Right lobe of liver (tissue), 6 donors: ENCODE measurements around the gene HPGD. TPM values are rescaled to one million over a fixed set of nuclear protein-coding genes. Genes with fewer than 3 reads are reported as not detected.

Source experiments
- ATAC-seq, 4 donors: fragments of 200-7000 bp; cut with Tn5 transposase; one replicate each; pipeline ENCODE4 v1.9.1; 2020; ENCODE audit warnings: mild to moderate bottlenecking in 4 of 4, moderate library complexity in 4 of 4
- DNase-seq, 3 donors: peaks; one replicate each; pipeline ENCODE4 v3.0.0-alpha.2; 2020
- H3K27ac ChIP-seq, 3 donors: fragments of 200-600 bp; one replicate each; pipeline ENCODE4 v1.8.0; 2022
- H3K27me3 ChIP-seq, 2 donors: fragments of 200-600 bp; one replicate each; pipeline ENCODE4 v1.8.0; 2022
- H3K36me3 ChIP-seq, 4 donors: fragments of 200-600 bp; sonication (generic) in 1 of 4; one replicate each; pipeline versions ENCODE4 v1.5.1 to v1.8.0; 2017 to 2022; ENCODE audit warnings: control low read depth in 1 of 4
- H3K4me1 ChIP-seq, 4 donors: fragments of 200-600 bp; sonication (generic) in 1 of 4; one replicate each; pipeline versions ENCODE4 v1.5.1 to v1.8.0; 2017 to 2022; ENCODE audit warnings: control low read depth in 1 of 4
- H3K4me3 ChIP-seq, 3 donors: fragments of 200-600 bp; one replicate each; pipeline ENCODE4 v1.8.0; 2022
- H3K9me3 ChIP-seq, 4 donors: fragments of 200-600 bp; sonication (generic) in 1 of 4; one replicate each; pipeline versions ENCODE4 v1.5.1 to v1.8.0; 2017 to 2022; ENCODE audit warnings: control low read depth in 1 of 4
- CTCF ChIP-seq, 4 donors: fragments of 200-600 bp in 3 of 4; fragments of 450-650 bp in 1 of 4; IDR thresholded peaks; one replicate each; pipeline versions ENCODE4 v1.5.1 to v1.8.0; 2016 to 2022; ENCODE audit warnings: antibody characterized with exemption in 4 of 4, mild to moderate bottlenecking in 2 of 4
- POLR2A ChIP-seq: fragments of 450-650 bp; IDR thresholded peaks from one replicate; pipeline ENCODE4 v1.6.1; 2017; ENCODE audit warnings: antibody characterized with exemption, mild to moderate bottlenecking
- WGBS: methylation state at CpG from one replicate; pipeline ENCODE4 v1.1.6; 2018; ENCODE audit warnings: low coverage, low lambda C conversion rate; ENCODE audit not compliant: insufficient coverage; ENCODE audit errors: missing lambda C conversion rate; 5-methylcytosine and 5-hydroxymethylcytosine counted together
- intact Hi-C, 2 donors: fragments of 100-400 bp; cut with DNase I; formaldehyde crosslinking; loops; one replicate each; pipeline versions ENCODE4 v1.11.2 to v1.14.1; 2022
- total RNA-seq, 6 experiments: library from RNA; depleted of rRNA in 2 of 6; stranded (reverse); fragments of >200 nt in 2 of 6; fragmentation: NEBNext Ultra II Directional in 3 of 6; extraction: Animal tissue kit (Norgen Biotek cat#: 25700) in 3 of 6; gene quantifications; one replicate each; pipeline versions ENCODE4 v1.1.0 to v1.2.4, GENCODE V29; 2016 to 2023
- donor health status: DM: no; HTN: yes; CAD: no.
- donor health status: DM: no; HTN: no; CAD: no.
- donor health status: DM: no; HTN: no; CAD: no.
- donor health status: DM: no; HTN: yes; CAD: no.
- donor health status: DM: no; HTN: yes; CAD: no.

The HPGD gene
- total RNA-seq, 6 experiments from 2014 or later = 71.7 to 124 (median 91.0) TPM

GRCh38 chr4:174444390-174444789 is 77.9 kb downstream of the HPGD start:
- H3K27ac ChIP-seq = no peak overlapping the region
- WGBS = 30% methylated on average over 1 of the region's 1 CpG
- intact Hi-C loops = no loop called here

More at GRCh38 chr4:174444390-174444789, 77.9 kb downstream of the HPGD start:
- H3K4me1 ChIP-seq = no peaks in the 10 kb centered on the region
- H3K27me3 ChIP-seq = no peaks in the 10 kb centered on the region
- no peaks in the 10 kb centered on the region for H3K36me3 ChIP-seq
- TF ChIP-seq POLR2A (no peak), CTCF (IDR thresholded peaks at IDR 0.05) (no peak)
- H3K4me3 ChIP-seq = no peak overlapping the region
- DNase-seq = no peak
- H3K9me3 ChIP-seq = no peaks in the 10 kb centered on the region
- no peak for ATAC-seq

Other genes with a start within 250 kb of the HPGD start
- gene FBXO8, start 238.8 kb downstream of the HPGD start, total RNA-seq = 10 to 100 TPM; 22.9 to 73.3 (median 29.3) TPM
- 1 to 10 TPM; 3.8 to 9.9 (median 7.2) TPM for gene CEP44, start 238.6 kb downstream of the HPGD start, total RNA-seq